Measurements from ENCODE around the gene NUP62. TPM values are rescaled to one million over a fixed set of nuclear protein-coding genes. Genes with fewer than 3 reads are reported as not detected.

The NUP62 gene
- total and polyA plus RNA-seq, 2 experiments from 2014 or later, result 55.5 to 99.4 TPM

DNA sequence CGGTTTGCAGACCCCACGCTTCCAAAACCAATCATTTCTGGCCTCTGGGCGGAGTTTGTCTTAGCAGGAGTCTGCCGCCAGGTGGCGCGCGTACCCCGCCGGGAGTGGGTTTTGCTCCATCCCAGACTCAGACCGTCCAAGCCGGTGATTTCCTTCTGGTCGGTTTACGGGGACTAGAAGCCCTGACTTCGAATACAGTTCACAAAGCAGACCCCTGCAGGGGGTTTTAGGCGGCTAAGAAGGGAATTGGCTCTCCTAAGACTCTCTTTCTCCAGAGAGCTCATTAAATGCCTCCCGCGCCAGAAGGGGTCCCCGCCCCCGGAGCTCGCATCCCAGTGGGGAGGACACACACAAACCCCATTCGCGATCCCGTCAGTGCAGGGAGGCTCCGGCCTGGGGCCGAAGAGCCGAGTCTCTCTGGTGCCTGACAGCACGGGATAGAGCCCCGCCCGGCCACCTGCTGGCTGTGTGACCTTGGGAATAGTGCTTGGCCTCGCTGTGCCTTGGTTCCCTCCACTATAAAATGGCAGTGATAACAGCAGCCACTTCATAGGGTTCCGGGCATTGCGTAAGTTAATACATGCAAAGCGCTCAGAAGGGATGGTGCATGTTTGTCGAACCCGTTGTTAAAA is 8.6 kb upstream of the NUP62 start:
- Histone ChIP-seq H3K36me3 (ENCODE audit: insufficient read depth) (no peaks in the 10 kb centered on the region), H4K20me1 (replicated peaks; ENCODE audit: insufficient read depth) (no peaks in the 10 kb centered on the region), H2AFZ (peak overlapping the region; percentile 61; the same call in 1 of the 2 replicates), H3F3A (replicated peaks; ENCODE audit: low read depth) (0 out of 2 replicates have a peak, but pooled peaks cover 4% of the 10 kb centered on the region), H3K27ac (ENCODE audit: low read depth) (no peak overlapping the region), H3K27me3 (ENCODE audit: insufficient read depth) (no peaks in the 10 kb centered on the region), H3K4me3 (peak overlapping the region; percentile 49), H3K79me2 (replicated peaks; ENCODE audit: insufficient read depth) (no peaks in the 10 kb centered on the region), H3K4me2 (peak overlapping the region; percentile 79), H3K9me2 (ENCODE audit: insufficient read depth) (no peaks in the 10 kb centered on the region), H3K4me1 (ENCODE audit: insufficient read depth) (no peaks in the 10 kb centered on the region; the same call in 1 of the 2 replicates)
- no peak overlapping the region for H3K4me3 Mint-ChIP-seq
- no peak overlapping the region for H3K27ac Mint-ChIP-seq
- DNase-seq (ENCODE audit: low spot score) (peak; percentile 94), ATAC-seq (peak; percentile 90)
- no peak for TF ChIP-seq NANOG (IDR thresholded peaks at IDR 0.05; ENCODE audit: borderline replicate concordance)
- TF ChIP-seq, protein P1, sequence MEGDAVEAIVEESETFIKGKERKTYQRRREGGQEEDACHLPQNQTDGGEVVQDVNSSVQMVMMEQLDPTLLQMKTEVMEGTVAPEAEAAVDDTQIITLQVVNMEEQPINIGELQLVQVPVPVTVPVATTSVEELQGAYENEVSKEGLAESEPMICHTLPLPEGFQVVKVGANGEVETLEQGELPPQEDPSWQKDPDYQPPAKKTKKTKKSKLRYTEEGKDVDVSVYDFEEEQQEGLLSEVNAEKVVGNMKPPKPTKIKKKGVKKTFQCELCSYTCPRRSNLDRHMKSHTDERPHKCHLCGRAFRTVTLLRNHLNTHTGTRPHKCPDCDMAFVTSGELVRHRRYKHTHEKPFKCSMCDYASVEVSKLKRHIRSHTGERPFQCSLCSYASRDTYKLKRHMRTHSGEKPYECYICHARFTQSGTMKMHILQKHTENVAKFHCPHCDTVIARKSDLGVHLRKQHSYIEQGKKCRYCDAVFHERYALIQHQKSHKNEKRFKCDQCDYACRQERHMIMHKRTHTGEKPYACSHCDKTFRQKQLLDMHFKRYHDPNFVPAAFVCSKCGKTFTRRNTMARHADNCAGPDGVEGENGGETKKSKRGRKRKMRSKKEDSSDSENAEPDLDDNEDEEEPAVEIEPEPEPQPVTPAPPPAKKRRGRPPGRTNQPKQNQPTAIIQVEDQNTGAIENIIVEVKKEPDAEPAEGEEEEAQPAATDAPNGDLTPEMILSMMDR (conservative IDR thresholded peaks at IDR 0.05; ENCODE audit: low read depth in 2 of 2), result peak; percentile 98 to 99
- H3K9me3 Mint-ChIP-seq, result no peaks in the 10 kb centered on the region
- peaks cover 11% of the 10 kb centered on the region for H3K27me3 Mint-ChIP-seq (ENCODE audit: insufficient read depth, low read depth, poor library complexity)
- H3K36me3 Mint-ChIP-seq (ENCODE audit: low read depth), result peaks cover 9% of the 10 kb centered on the region
- no peaks in the 10 kb centered on the region for H3K4me1 Mint-ChIP-seq

- DNase-seq (ENCODE audit: low spot score), result no peak
- Histone ChIP-seq H3K4me3 (no peak overlapping the region), H3K27me3 (ENCODE audit: insufficient read depth) (no peaks in the 10 kb centered on the region), H3F3A (replicated peaks; ENCODE audit: low read depth) (0 out of 2 replicates have a peak, but pooled peaks cover 4% of the 10 kb centered on the region), H3K36me3 (ENCODE audit: insufficient read depth) (no peaks in the 10 kb centered on the region), H3K79me2 (replicated peaks; ENCODE audit: insufficient read depth) (peaks cover 4% of the 10 kb centered on the region; the same call in 1 of the 2 replicates), H3K27ac (ENCODE audit: low read depth) (no peak overlapping the region), H2AFZ (no peak overlapping the region), H3K4me1 (ENCODE audit: insufficient read depth) (no peaks in the 10 kb centered on the region; the same call in 1 of the 2 replicates), H3K9me2 (ENCODE audit: insufficient read depth) (no peaks in the 10 kb centered on the region), H4K20me1 (replicated peaks; ENCODE audit: insufficient read depth) (no peaks in the 10 kb centered on the region), H3K4me2 (no peak overlapping the region)
- H3K27me3 Mint-ChIP-seq (ENCODE audit: insufficient read depth, low read depth, poor library complexity), result peaks cover 9% of the 10 kb centered on the region
- no peak for ATAC-seq
- peaks cover 16% of the 10 kb centered on the region for H3K36me3 Mint-ChIP-seq (ENCODE audit: low read depth)
- peaks cover 4% of the 10 kb centered on the region; the same call in 2 of the 3 replicates for H3K4me1 Mint-ChIP-seq
- no peak overlapping the region for H3K4me3 Mint-ChIP-seq
- no peak overlapping the region for H3K27ac Mint-ChIP-seq
- H3K9me3 Mint-ChIP-seq, result peaks cover 3% of the 10 kb centered on the region; the same call in 2 of the 3 replicates
- TF ChIP-seq ZNF114 (CRISPR knock-in tag; IDR thresholded peaks at IDR 0.05) (no peak), JUNB (IDR thresholded peaks at IDR 0.05; ENCODE audit: unreplicated experiment) (no peak), ETS1 (IDR thresholded peaks at IDR 0.05) (no peak), EZH2 (IDR thresholded peaks at IDR 0.05; ENCODE audit: low read depth, unreplicated experiment) (no peak), ZNF331 (CRISPR knock-in tag; IDR thresholded peaks at IDR 0.05; ENCODE audit: low read depth) (no peak), STAT1 (IDR thresholded peaks at IDR 0.05; ENCODE audit: unreplicated experiment) (no peak), NANOG (IDR thresholded peaks at IDR 0.05; ENCODE audit: borderline replicate concordance) (no peak), REST (IDR thresholded peaks at IDR 0.05; ENCODE audit: unreplicated experiment) (no peak)
Observed at GRCh38 chr19:49936549-49936948, 7.2 kb upstream of the NUP62 start.
